GM21423 (cell line): ENCODE data around the gene DIP2C.

ENCODE experiments used
- ATAC-seq: cut with Tn5 transposase; IDR thresholded peaks from one replicate; pipeline ENCODE4 v1.9.1; 2021; ENCODE audit warnings: mild to moderate bottlenecking, moderate library complexity; ENCODE audit not compliant: unreplicated experiment

DIP2C gene

DNA sequence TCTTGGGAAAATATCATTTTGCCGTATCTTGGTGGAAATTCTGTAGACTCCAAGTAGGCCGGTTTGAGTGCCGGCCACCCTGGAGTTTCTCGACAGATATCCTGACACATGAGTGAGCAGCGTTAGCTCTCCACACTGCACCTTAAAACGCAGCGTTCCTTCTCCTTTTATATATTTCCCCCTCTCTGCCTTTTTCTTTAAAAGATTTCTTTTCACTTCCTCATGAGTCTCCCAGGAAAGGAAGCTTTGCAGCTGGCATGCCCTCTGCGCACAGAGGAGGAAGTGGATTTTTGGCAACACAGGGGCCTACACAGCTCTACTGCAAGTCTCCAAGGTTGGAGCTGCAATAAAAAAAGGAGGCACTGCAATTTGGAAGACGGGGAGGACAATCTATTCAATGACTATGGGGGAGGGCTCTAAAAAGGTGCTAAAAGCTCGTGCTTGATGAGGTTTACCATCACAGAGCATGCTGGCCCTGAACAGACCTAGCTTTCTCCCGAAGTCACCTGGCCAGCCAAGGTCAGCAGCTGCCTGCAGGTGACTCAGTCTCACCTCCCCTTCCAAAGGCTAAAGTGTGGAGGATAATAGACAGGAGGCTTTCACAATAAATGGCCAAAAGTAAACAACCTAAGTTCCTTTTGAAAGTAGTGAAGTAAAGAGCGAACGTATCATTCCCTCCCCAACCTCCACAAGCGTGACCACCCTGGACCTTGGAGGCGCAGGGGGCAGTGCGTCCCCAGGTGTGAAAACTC is 301.4 kb downstream of the DIP2C start:
- ATAC-seq = no peak

DNA sequence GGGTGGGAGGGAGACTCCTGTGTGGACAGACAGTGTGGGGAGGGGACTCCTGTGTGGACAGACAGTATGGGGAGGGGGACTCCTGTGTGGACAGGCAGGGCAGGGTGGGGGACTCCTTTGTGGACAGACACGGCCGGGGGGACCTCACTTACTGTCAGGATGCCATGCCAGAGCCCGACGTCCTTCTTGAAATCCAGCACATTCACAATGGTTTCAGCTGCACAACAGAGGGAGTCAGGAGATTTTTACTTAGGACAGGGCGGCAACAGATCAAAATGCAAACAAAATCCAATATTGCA is 301.9 kb downstream of the DIP2C start:
- no peak for ATAC-seq

DNA sequence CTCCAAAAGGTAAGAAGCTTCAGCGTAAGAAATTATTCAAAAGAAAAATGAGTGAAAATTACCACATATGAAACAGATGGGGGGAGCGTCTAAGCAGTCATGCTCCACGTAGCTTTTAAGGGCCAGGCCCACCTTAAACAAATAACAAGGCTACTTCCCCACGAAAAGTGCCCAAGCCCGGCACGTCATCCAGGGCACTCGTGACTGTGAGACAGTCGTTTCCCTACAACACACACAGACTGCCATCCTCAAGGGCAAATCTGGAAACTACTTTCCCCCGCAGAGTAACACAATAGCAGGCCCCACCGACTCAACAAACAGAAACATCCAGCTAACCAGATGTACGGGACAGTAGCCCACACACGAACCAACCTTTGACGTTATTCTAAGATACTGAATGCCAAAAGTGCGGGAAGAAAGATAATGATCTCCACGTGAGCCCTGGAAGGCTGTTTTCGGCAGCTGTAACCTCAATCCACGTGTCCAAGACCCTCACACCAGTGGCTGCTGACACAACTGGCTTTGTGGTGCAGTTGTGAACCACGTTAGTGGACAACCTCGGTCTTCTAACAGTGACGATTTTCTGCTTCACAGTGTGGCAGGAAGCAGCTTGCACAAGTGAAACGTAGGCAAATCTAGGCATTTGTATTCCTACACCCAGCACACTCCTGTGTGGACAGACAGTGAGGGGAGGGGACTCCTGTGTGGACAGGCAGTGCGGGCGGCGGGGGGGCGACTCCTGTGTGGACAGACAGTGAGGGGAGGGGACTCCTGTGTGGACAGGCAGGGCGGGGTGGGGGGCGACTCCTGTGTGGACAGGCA is 302.5 kb downstream of the DIP2C start:
- ATAC-seq = no peak

DNA sequence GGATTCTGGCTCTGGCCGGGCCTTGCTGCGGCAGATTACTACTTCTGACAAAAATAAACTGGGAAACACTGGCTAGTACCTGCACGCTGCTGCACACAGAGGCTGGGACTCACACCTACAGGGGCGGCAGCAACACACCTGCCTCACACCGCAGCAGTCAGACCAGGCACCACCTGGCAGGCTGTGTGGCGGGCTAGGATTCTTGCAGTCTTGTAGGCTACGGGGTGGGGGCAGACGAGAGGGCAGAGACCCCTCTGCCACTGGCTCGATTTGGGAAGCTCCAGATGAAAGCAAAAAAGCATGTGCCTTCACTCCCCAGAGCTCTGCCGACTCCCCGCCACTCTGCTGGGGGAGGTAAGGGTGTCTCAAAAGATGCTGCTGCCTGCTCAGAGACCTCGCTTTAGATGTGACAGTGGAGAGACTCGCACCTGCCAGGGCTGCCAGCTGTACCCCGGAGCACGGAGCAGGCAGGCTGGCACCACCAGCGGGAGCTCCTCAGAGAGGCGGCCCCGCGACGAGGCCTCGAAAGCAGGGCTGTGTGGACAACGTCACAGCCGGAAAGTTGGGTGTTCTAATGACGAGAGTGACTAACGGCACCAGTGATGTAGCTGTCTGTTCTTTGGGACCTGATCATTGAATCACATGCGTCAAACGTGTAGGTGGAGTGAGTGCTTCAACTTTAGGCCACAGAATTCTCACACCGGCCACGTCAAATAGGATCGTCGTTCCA is 303.7 kb downstream of the DIP2C start:
- ATAC-seq = no peak

DNA sequence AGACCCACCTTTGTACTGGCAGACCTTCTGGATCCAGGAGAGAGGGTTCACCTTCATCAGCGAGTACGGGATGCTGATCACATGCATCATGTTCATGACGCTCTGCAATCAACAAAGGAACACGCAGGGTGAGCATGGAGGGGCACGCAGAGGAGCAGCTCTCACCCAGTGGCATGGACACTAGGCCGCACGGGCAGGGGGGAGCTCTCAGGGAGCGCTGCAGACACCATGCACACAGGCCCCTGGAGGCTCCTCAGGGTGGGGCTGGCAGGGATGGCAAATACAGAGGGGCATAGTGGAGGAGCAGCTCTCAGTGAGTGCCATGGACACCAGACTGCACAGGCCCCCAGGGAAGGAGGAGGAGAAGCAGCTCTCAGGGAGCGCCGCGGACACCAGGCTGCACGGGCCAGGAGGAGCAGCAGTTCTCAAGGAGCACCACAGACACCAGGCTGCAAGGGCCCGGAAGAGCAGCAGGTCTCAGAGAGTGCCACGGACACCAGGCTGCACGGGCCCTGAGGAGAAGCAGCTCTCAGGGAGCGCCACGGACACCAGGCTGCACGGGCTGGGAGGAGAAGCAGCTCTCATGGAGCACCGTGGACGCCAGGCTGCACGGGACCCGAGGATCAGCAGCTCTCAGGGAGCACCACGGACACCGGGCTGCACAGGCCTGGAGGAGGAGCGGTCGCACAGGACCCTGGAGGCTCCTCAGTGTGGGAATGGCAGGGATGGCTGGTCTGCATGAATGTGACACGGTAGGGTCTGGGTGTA is 304.7 kb downstream of the DIP2C start:
- ATAC-seq = no peak

DNA sequence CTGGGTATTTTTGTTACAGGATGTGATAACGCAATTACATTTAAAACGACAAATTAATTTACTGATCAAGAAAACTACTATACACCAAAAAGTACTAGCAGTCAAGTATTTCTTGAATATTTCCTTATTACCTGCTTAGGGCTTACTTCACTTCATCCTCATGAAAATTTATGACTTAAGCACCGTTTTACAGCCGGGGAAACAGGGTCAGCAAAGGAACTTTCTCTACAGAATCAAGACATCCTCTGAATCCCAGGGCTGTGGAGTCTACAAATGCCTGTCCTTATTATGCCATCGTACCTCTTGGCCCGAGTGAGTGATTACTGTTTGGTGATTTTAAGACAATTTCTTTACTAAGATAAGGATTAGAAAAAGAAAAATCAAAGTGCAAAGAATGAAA is 305.9 kb downstream of the DIP2C start:
- no peak for ATAC-seq

DNA sequence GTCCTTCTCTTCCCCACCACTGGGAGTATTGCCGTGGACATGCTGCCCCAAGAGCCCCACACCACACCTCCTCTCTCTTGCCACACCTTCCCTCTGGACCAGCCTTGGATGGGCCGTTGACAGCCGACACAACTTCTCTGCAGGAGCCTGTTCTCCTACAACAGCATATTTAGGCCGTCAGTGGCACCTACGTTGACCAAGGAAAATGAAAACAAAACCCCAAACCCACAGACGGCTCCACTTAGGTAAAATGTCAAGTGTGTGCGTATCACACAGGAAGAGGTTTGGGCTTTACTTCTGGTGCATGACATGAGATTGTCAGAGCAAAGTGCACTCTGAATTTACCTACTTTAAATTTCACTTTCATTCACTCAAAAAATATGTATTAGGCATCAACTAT is 307.7 kb downstream of the DIP2C start:
- no peak for ATAC-seq

DNA sequence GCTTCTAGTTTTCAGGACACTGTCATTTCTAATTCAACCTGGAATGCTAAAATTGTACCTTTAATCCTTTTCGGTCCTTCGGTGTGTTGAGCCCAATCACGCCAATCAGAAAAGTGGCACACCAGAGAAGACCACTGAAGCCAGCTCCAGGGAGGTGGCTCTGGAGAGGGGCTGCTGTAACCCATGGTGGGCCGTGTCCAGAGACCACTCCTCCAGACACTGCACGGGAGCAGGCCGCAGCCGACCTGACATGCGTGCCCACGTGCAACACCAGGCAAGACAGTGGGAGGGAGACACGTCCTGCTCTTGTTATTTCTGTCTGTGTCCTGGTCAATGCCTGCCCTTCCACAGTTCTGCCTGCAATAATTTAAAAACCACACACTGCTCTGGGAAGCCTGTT is 308.1 kb downstream of the DIP2C start:
- no peak for ATAC-seq

DNA sequence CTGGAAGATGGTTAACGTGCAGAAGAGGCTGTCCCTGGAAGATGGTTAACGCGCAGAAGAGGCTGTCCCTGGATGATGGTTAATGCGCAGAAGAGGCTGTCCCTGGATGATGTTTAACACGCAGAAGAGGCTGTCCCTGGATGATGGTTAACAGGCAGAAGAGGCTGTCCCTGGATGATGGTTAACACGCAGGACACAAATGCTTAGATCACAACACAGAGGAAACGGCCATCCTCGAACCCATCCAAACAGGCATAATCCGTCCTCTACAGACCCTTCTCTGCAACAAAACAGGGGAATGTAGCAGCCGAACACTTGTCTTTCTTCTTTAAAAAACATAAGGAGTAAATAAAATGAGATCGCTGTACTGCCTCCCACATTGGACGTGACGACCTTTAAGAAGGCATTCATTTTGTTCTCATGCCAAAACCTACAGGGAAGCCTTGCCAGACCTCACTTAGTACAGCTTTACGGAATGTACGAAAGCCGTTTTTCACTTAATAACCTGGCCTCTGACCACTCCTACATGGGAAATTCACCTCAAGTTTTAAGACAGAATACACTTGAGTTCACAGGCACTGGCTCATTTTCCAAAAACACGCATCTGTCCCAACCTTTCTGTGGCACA is 309.0 kb downstream of the DIP2C start:
- no peak for ATAC-seq

DNA sequence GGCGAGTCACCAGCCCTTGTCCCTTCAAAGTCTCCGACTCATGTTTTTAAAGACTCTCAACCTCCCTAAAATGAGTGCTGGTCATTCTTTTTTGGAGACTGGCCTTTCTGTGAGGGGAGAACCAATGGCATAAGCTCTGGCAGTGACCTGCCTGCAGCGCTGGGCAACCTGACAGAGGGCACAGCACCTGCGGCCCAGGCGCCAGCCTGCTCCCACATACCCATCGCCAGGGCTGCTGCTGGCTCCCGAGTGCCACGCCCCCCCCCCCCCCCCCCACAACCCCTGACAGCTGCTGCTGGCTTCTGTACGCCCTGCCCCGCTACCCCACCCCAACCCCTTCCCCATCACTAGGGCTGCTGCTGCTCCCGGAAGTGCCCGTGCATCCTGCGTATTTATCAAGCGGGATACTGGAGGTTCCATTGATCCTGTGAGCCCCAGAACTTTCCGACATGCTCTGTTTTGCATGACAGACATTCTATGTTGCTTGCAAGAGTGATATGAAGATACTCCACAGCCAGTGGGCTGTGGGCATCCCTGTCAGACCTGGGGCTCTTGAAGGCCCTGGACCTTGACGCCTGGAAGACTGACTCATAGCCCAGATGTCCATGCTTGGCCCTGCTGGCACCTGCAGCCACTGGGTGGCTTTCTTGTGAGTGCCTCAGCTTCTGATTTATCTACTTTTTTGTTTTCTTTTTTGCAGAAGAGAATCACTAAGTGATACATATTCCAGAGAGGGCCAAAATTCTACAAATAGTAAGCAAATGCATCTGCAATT is 310.4 kb downstream of the DIP2C start:
- ATAC-seq = no peak

DNA sequence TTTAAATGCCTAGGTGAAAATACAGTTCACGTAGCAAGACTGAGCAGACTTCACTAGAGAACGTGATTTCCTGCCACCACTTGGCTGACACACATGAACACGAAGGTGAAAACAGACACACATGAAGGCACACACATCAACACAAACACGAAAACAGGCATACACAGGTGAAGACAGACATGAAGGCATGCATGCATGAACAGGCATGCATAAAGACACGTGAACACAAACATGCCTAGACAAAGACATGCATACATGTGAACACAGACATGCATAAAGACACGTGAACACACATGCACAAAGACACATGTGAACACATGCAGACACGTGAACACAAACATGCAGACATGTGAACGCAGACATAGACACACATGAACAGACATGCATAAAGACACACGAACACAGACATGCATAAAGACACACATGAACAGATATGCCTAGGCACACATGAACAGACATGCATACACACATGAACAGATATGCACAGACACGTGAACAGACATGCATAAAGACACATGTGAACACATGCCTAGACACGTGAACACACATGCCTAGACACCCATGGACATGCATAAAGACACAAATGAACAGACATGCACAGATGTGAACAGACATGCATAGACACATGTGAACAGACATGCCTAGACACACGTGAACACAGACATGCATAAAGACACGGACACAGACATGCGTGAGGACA is 311.1 kb downstream of the DIP2C start:
- no peak for ATAC-seq

DNA sequence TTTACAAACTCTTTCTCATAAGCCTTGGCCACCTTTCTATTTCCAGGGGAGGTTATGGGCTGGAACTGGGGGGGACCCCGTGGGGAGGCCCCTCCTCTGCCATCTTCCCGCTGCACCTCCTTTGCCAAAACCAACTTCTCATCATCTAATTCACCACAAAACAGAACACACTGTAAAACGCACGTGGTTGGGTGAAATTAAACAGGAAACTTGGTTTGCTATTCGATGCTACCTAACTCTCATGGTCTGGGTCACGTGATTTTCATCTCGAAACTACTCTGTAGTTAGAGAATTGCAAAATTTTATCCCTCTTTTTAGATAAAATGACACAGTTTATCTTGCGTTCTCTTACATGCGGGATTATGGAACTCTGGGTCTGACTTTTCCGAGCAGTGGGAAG is 312.2 kb downstream of the DIP2C start:
- no peak for ATAC-seq

DNA sequence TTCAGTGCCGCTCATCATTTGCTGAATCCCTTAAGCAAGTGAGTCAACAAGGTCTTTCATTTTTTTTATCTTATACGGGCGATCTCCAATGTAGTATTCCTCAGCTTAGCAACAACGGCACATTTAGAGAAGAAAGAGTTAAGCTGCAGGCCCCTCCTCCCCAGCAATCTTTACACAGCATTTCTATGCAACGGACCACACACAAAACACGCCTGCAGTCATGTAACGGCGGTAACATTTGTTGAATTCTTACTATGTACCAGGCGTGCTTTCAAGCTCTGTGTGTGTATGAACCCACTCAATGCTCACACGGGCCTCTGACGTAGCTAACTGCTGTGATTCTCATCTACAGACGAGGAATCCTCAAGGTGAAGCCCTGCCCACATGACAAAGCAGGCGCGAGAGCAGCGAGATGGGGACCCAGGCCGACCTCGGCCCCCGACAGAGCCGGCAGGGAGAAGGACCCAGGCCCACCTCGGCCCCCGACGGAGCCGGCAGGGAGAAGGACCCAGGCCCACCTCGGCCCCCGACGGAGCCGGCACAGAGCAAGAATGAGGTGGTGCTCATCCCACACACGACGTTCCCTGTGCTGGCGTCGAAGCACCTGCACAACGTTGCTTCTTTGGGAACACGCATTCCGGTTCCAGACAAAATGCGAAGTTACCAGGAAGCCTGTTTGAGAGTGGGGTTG is 313.5 kb downstream of the DIP2C start:
- no peak for ATAC-seq

DNA sequence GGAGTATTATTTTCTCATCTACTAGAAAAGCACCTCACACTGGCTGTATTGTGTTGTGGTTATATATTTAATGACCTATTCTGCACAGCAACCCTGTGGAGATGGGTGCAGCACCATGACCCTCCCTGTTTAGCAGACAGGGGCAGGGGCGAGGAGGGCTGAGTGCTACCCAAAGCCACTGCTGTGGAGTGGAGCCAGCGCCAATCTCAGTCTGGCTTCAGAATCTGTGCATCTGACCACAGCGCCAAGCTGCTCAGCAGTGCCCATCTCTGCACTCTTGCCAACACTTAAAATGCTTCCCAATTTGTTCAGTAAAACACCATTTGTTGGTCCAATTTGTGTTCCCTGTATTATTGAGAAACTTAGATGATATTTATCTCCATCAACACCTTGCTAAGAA is 315.1 kb downstream of the DIP2C start:
- ATAC-seq = no peak

DNA sequence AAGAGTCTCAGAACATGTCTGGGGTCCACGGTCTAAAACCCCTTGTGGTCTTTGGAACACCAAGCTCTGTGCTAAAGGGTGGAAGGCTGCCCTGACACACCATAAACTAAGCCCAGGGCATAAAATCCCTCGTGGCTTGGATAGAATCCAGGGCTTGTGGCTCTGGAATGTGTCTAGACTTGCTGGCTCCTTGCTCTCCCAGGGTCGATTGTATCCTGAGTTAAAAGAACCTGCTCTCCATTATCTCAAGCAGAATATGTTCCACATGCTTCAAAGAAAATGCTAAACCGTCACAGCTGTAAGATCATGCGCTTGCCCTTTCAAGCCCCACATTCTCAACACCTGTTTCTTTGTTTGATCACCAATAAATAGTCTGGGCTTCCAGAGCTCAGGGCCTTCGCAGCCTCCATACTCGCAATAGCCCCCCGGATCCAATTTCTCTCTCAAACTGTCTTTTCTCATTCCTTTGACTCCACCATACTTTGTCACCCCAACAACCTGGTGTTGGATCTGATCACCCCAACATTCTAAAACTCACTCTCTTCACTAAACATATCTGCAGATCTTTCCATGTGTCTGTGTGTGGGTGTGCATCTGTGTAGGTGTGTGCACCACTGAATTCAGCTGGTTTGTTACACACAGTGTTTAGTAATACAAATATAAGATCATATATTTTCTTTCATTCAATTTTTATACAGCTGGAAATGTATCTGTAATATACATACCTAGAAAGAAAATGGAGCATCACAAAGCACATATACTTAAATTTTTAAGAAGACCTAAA is 315.8 kb downstream of the DIP2C start:
- ATAC-seq = no peak

DNA sequence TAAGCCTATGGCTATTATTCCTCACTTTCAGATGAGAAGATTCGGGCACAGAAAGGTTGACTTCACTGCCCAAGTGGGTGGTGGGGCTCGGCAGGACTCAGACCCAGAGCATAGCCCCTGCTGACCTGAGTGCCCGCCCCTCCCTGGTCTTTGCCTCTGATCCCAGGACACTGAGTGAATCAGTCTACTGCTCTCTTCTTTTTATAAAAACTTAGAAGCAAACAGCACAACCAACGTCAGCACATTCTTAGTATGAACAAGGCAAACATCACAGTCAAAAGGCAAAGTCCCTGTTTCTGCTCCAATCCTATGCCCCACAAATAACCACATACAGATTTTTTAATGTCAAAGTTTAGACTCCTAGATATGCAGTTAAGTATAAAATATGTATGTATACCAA is 316.5 kb downstream of the DIP2C start:
- no peak for ATAC-seq

DNA sequence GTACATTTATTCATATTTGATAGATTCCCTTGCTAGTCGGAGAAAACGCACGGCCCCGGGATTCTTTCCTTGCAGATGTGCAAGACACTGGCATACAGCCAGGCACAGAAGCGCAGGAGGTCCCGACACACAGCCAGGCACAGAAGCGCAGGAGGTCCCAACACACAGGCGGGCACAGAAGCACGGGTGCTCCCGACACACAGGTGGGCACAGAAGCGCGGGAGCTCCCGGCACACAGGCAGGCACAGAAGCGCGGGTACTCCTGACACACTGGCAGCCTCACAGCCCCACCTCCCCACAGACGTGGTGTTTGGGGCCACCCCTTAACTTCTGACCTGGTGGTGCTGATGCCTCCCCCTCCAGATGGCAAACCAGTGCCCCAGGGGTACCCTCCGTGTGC is 316.9 kb downstream of the DIP2C start:
- ATAC-seq = no peak

DNA sequence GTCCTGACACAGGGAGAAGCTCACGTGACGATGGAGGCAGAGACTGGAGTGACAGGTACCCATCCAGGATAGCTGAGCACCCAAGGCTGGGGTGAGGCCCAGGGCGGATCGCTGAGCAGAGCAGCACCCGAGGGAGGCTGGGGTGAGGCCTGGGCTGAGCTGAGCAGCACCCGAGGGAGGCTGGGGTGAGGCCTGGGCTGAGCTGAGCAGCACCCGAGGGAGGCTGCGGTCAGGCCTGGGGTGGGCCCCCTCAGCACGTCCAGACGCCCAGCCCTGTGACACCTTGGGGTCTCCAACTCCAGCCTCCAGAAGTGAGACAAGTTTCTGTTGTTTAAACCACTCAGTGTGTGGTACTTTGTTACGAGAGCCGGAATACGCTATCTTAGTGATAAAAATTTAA is 318.0 kb downstream of the DIP2C start:
- no peak for ATAC-seq
